HepG2 (cell line): Measurements from ENCODE around the gene ATP2B2.

Experiments used
- POLR2A ChIP-seq, 2 experiments: IDR thresholded peaks; 2 replicates each; pipeline ENCODE4 v1.6.1; 2011; ENCODE audit warnings: low read depth in 2 of 2, low read length in 2 of 2, mild to moderate bottlenecking in 1 of 2, moderate library complexity in 1 of 2; ENCODE audit not compliant: insufficient read depth in 1 of 2
- SP4 ChIP-seq: sonication (generic); formaldehyde crosslinking; IDR thresholded peaks from 2 replicates; pipeline ENCODE4 v1.8.1; 2023; ENCODE audit warnings: mild to moderate bottlenecking, missing genetic modification reagents
- XRCC5 ChIP-seq: fragments of 200-400 bp; formaldehyde crosslinking; optimal IDR thresholded peaks from 2 replicates; pipeline ENCODE3; 2017; ENCODE audit warnings: mild to moderate bottlenecking, low read length

- no peak for TF ChIP-seq SP4 (CRISPR knock-in tag)
- TF ChIP-seq XRCC5 = no peak
- no peak for TF ChIP-seq POLR2A (IDR thresholded peaks at IDR 0.05; ENCODE audit: insufficient read depth in 1 of 2, low read depth in 2 of 2, low read length in 2 of 2)
Measured at GRCh38 chr3:10395671-10396070, 109.7 kb downstream of the ATP2B2 start.
